Tibial nerve (tissue), 4 donors: ENCODE measurements around the gene GLTP.

Source experiments
- CTCF ChIP-seq, 5 experiments: fragments of 200-600 bp in 3 of 5; fragments of 450-650 bp in 2 of 5; sonication (generic) in 3 of 5; IDR thresholded peaks; one replicate each; pipeline ENCODE4 v1.5.1; 2016 to 2019; ENCODE audit warnings: antibody characterized with exemption in 5 of 5, mild to moderate bottlenecking in 3 of 5, moderate library complexity in 2 of 5
- EP300 ChIP-seq, 2 donors: sonication (generic); formaldehyde crosslinking; IDR thresholded peaks; one replicate each; pipeline ENCODE4 v1.6.1; 2017; ENCODE audit warnings: antibody characterized with exemption in 2 of 2, mild to moderate bottlenecking in 1 of 2
- POLR2A ChIP-seq, 2 donors: fragments of 450-650 bp; IDR thresholded peaks; one replicate each; pipeline ENCODE4 v1.6.1; 2017; ENCODE audit warnings: antibody characterized with exemption in 2 of 2, mild to moderate bottlenecking in 2 of 2, moderate library complexity in 2 of 2

GRCh38 chr12:109828754-109829511 lies 51.4 kb downstream of the GLTP start:
- TF ChIP-seq POLR2A (IDR thresholded peaks at IDR 0.05) (no peak), CTCF (IDR thresholded peaks at IDR 0.05) (no peak), EP300 (IDR thresholded peaks at IDR 0.05) (no peak)
